Stimulated activated CD8-positive, alpha-beta memory T cell treated with anti-CD3 and anti-CD28 coated beads, Interleukin-4, amount 100 ng/mL, for 4 hours (primary cell): ENCODE results near the gene FGF18.
"Not testable (repeated sequence)": the region's sequence is repeated elsewhere in the genome, so short reads cannot be mapped to it uniquely, and the experiment has no call there.

Experiments used
- DNase-seq, 2 donors: peaks; one replicate each; pipeline ENCODE4 v3.0.0-alpha.2; 2020; ENCODE audit warnings: low read depth in 2 of 2, low spot score in 1 of 2

The FGF18 gene

DNA sequence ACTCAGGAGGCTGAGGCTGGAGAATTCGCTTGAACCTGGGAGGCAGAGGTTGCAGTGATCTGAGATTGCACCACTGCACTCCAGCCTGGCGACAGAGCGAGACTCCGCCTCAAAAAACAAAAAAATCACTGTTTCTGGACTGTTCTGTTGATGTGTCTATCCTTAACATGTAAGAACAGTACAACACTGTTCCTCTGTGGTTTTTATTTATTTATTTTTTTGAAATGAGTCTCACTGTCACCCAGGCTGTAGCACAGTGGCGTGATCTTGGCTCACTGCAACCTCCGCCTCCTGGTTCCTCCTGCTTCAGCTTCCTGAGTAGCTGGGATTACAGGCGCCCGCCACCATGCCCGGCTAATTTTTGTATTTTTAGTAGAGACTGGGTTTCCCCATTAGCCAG is 20.8 kb upstream of the FGF18 start:
- DNase-seq: not testable (repeated sequence)

DNA sequence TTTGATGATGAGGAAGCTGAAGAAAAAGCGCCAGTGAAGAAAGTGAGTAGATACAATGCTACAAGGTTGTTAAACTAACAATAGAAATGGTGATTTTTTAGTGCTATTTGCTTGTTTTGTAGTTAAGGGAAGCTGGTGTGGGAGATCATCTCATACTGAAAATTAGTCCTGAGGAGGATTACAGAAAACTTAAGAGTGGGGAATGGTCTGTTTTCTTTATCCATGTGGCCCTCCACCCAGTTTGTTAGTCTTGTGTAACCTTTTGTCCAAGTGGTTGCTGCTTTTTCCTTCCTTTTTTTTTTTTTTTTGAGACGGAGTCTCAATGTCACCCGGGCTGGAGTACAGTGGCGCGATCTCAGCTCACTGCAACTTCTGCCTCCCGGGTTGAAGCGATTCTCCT is 19.3 kb upstream of the FGF18 start:
- no peak for DNase-seq

DNA sequence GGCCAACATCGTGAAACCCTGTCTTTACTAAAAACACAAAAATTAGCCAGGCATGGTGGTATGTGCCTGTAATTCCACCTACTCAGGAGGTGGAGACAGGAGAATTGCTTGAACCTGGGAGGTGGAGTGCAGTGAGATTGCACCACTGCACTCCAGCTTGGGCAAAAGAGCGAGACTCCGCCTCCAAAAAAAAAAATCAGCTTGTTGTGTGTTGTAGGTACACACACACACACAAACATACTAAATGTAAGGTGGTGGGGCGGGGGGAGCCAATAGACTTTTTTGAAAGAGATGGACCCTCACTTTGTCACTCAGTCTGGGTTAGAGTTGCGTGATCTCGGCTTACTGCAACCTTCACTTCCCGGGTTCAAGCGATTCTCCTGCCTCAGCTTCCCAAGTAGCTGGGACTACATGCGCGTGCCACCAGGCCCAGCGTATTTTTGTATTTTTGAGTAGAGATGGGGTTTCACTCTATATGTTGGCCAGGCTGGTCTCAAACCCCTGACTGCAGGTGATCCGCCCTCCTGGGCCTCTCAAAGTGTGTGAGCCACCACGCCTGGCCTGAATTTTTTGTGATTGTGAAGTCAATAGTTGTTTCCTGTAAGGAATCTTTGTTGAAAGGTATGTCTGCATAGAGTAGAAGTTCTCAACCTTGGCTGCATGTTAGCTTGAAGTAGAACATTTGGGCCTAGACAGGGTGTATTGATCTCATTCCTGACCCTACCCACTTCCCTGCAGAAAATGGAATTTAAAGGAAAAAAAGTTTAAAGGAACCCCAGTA is 18.1 kb upstream of the FGF18 start:
- DNase-seq: no peak

DNA sequence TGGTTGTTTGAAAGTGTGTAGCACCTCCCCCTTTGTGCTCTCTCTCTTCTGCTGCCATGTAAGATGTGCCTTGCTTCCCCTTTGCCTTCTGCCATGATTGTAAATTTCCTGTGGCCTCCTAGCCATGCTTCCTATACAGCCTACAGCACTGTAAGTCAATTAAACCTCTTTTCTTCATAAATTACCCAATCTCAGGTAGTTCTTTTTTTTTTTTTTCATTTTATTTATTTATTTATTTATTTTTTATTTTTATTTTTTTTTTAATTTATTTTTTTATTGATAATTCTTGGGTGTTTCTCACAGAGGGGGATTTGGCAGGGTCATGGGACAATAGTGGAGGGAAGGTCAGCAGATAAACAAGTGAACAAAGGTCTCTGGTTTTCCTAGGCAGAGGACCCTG is 16.7 kb upstream of the FGF18 start:
- DNase-seq: not testable (repeated sequence)

DNA sequence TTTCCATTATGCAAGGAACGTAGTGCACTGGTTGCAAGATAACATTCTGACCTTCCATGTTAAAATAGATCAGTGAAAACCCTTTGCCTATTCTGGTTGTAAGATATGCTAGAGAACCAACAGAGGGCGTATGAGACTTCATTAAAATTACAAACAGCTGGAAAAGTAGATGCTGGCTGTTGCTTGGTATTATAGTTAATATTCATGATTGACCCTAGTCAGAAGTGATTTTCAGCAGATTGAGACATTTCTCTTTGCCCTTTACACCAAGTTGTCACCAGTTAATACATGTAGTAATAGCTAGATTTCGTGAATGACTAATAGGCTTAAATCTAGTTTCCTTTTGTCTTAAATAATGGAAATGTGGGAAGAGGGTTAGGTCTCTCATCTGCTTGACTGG is 13.8 kb upstream of the FGF18 start:
- no peak for DNase-seq

DNA sequence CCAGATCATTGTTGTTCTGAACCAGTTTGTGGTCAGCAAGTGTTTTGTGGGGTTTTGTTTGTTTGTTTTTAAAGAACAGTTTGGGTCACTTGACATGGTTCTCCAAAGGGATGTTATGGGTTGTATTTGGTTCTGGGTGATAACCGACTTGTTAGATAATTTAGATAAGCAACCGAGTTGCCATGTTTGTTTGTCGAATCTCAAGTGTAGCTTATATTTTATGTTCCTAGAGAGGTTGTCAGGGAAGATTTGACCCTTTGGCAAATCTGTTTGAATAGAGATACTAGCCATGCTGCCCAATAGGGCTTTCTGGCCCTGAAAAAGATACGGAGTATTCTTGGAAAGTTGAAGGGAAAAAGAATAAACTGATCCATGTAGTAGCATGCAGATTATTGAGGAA is 12.2 kb upstream of the FGF18 start:
- DNase-seq: no peak

DNA sequence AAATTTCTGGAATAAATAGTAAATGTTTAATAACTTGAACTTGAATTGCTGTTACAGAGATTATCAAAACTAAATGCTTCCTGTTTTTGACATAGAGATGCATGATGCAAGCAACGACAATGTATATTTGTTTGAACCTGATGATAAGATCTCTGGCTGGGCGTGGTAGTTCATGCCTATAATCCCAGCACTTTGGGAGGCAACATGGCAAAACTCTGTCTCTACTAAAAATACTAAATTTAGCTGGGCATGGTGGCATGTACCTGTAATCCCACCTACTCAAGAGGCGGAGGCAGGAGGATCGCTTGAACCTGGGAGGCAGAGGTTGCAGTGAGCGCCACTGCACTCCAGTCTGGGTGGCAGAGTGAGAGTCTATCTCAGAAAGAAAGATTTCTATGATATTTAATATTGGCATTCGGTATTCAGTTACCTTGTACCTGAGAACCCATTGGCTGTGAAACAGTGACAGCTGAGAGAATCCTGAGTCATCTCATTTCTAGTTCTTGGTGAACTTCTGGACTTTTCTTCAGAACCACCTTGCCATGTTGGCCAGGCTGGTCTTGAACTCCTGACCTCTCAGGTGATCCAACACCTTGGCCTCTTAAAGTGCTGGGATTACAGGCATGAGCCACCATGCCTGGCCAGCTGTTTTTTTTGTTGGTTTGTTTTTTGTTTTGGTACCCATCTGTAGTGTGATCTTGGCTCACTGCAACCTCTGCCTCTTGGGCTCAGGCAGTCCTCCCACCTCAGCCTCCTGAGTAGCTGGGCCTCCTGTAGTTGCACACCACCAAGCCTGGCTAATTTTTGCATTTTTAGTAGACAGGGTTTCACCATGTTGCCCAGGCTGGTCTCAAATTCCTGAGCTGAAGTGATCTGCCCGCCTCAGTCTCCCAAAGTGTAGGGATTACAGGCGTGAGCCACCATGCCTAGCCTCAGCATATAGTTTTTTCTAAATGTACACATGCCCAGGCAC is 10.0 kb upstream of the FGF18 start:
- no peak for DNase-seq

DNA sequence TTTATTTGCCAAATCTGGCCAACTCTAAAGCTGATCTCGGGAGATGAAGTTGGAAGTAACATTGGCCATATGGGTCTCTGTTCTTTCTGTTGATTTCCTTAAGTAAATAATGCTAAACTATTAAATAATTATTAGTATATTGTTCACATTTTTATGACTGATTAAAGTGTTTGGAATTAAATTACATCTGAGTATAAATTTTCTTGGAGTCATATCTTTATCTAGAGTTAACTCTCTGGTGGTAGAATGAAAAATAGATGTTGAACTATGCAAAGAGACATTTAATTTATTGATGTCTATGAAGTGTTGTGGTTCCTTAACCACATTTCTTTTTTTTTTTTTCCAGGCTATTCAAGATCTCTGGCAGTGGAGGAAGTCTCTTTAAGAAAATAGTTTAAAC is 9.3 kb upstream of the FGF18 start:
- no peak for DNase-seq

DNA sequence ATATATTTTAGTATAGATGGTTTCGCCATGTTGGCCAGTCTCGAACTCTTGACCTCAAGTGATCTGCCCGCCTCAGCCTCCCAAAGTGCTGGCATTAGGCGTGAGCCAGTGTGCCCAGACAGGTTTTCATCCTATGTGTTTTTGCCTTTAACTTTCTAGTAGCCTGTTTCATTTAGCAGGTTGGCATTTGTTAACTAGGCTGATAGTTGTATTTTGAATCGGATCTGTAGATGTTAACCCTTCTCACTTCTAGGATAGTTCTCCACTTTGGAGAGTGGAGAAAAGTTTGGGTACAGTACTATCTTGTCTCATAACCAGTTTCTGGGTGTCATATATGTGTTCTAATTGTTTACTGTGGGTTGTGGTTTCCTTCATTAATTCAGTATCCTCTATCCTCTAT is 7.3 kb upstream of the FGF18 start:
- DNase-seq: no peak

DNA sequence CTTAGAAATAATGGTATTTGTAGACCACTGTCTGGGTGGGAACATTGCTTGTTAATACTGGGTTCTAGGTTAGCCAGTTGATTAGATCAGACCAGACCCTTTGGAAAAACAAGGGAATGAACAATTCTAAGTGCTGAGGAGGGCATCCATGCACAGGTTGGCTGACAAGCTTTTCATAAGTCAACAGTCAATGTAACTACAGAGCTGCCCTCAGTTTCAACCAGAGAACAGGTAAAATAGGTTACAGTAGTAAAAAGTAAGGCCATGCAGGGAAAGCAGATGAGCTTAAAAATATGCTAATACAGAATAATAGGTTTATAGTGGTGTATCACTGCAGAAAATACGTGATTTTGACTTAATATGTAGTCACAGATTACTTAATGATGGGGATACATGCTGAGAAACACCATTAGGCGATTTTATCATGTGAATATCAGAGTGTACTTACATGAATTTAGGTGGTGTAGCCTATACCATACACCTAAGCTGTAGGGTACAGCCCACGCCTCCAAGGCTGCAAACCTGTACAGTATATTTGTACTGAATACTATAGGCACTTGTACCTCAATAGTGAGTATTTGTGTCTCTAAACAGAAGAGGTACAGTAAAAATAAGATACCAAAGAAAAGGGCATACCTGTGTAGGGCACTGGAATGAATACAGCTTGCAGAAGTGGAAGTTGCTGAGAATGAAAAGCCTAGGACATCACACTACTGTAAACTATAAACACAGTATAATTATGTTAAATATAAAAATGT is 6.1 kb upstream of the FGF18 start:
- no peak for DNase-seq

DNA sequence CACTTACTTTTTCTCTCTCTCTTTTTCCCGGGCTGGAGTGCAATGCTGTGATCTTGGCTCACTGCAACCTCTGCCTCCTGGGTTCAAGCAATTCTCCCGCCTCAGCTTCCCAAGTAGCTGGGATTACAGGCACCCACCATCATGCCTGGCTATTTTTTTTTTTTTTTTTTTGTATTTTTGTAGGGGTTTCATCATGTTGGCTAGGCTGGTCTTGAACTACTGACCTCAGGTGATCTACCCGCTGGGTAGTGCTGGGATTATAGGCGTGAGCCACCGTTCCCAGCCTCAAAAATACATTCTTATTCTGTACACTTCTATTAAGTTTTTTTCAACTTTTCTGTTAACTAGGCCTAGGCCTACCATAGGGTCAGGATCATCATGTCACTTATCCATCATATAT is 5.5 kb upstream of the FGF18 start:
- DNase-seq: not testable (repeated sequence)

DNA sequence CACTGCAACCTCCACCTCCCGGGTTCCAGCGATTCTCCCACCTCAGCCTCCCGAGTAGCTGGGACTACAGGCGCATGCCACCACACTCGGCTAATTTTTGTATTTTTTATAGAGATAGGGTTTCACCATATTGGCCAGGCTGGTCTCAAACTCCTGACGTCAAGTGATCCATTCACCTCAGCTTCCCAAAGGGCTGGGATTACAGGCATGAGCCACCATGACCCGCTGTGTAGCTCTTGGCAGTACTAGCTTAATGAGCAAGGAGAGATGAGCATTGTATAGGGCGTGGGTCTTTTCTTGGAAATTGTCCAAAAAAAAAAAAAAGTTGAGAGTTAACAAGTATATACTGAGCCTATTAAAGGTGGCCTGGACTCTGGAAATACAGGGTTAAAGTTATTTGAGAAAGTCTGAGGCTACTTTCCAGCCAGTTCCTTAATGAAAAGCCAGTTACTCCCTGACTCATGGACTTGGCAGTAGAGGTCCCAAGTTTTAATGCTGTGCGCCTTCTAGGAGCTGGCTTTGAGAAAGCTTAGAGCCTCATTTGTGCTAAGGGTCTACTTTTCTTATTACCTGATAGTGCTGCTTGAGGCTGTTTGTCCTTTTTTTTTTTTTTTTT is 4.2 kb upstream of the FGF18 start:
- DNase-seq: no peak

DNA sequence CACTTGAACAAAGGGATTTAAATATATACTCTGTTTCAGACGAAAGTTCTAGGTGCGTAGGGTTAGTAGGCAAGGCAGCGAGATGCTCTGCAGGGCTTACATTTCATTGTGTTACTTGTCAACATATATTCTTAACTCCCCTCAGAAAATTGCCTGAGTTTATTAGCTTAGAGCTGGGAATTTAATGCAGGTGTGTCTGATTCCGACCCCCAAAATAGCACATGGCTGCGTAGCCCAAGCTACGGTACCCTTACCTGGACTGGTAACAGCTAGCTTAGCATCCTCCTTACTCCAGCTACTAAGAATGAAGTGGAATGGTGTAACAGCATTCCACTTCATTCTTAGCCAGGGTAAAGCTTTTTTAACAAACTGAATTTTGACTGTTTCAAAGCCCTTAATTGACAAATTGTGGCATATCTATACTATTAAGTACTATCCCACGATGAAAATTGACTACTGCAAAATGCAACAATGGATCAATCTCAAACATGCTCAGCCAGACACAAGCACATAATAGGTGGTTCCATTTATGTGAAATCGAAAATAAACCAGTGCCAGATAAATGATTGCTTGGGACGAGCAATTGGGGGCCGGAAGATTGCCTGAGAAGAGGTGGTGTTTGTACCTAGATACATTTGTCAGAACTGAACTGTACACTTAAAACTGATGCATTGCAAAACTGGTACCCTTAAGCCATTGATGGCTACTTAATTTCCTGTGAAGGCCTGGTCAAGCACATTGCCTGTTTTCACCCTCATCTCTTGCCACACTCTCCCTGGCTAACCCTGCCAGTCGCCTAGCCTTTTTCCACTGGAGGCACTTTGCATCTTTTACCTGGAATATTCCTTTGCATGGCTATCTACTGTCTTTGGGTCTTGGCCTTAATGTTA is 3.0 kb upstream of the FGF18 start:
- DNase-seq: no peak

DNA sequence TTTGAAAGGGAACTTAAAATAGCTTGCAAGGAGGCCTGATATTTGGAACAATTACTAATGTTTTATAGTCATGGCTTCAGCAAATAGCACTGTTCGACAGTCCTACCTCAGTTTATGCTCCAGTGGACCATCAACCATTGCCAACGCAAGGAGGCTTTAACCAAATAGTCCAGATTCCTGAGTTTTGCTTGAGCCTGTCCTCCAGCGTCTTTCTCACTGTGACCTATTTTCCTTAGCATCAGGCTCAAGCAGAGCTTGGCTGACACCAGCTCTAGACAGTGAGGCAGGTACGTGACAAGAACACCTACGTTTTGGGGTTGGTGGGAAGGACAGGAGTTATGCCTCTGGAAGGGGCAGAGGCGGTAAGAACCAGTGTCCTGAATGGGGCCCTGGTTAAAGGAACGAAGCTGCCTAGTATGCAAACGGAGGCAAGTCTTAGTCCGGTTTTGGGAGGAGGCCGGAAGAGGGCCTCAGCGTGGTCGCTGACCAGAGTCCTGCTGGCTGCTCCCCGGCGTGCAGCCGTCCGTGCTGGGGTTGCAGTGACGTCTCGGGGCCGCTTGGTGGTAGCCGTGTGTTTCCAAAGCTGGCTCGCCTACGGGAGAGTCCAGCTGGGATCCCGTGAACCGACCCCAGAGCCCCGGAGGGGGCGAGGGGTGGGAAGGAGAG is 998 bp upstream of the FGF18 start:
- no peak for DNase-seq

DNA sequence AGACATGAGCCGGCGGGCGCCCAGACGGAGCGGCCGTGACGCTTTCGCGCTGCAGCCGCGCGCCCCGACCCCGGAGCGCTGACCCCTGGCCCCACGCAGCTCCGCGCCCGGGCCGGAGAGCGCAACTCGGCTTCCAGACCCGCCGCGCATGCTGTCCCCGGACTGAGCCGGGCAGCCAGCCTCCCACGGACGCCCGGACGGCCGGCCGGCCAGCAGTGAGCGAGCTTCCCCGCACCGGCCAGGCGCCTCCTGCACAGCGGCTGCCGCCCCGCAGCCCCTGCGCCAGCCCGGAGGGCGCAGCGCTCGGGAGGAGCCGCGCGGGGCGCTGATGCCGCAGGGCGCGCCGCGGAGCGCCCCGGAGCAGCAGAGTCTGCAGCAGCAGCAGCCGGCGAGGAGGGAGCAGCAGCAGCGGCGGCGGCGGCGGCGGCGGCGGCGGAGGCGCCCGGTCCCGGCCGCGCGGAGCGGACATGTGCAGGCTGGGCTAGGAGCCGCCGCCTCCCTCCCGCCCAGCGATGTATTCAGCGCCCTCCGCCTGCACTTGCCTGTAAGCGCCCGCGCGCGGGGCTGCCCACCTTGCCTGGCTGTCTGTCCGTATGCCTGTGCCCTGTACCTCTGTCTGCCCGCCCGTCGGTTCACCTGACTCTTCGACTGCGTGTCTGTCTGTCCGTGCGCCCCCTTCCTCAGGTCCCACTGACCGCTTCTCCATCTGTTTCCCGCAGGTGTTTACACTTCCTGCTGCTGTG is 412 bp downstream of the FGF18 start:
- no peak for DNase-seq

DNA sequence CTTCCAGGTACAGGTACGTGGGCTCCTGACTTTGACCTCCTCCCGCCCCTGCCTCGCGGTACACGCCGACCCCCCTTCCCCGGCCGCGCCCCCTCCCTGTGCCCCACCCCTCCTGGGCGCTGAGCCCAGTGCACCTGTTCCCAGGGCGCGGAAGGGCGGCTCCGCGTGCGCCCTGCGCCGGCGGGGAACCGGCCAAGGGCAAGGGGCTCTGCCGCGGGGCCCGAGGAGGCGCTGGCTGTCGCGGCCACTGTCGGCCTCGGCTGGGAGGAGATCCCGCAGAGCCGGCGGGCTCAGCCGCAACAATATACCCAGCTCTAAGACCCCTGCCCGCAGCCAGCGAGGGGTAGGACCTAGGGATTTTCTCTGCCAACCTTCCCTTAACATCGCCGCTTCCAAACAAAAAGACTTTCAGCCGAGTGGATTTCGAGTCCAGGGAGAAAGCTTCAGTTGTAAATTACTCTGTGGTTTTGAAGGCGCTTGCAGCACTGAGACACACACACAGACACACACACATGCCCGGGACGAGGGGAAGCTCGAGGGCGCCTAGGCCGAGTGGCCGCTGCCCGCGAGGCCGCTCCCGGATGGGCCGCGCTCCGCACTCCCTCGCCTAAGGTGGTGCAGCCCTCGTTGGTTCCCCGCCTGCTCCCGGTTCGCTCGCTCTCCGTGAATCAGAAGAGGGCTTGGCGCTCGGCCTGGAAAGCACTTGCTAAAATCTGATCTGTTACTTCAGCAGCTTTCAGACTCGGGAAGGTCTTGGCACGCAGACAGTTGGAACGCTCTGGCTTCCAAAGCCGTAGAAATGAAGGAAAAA is 1.2 kb downstream of the FGF18 start:
- no peak for DNase-seq

DNA sequence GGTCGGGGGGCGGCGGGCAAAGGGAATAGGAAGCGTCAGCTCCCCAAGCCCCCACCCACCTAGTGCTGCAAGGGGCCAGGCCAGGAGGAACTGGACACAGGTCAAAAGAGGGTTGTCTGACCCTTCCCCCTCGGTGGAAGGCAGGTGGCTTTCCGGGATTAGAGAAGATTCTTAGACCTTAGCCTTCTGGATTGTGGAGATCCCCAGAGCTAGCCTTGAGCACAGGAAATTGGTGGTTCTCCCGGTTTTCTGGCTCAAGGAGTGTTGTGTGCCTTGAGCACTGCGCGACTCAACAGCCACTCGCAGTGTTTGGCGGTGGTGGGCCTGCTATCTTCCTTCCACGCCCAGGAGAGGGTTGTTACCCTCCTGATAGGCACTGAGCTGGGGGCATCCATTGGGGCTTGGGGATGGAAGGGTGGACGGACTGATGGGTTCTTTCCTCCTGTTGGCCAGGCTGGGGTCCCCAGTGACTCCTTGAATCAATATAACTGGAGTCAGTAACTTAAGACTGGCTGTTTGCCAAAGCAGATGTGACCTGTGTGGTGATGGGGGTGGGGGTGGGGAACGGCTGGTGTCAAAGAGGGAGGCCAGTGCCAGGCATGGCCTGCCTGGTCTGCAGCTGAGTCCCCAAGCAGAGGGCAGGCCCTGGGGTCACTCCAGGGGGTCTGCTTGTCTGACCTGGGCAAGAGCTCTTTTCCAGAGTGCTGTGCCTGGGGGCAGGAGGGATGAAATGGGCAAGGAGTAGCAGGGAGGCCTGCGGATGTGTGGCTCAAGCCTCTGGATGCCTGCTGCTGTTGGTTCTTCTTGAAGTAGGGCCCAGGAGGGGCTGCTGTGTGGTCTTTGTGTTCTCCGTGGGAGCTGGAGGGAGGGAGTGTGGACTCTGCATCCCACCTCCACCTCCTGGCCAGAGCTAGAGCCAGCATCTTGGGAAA is 2.1 kb downstream of the FGF18 start:
- no peak for DNase-seq
